Trophoblast cell (in vitro differentiated cells and primary cell): ENCODE data around the gene NAA16.

Source experiments
- DNase-seq, 2 donors: peaks; one replicate each; pipeline ENCODE4 v3.0.0-alpha.2; 2016
- H2AFZ ChIP-seq: 2 replicates; pipeline ENCODE4 v1.6.1; 2013; ENCODE audit warnings: low read length, moderate library complexity, mild to moderate bottlenecking; ENCODE audit not compliant: insufficient read depth, poor library complexity
- H2AK5ac ChIP-seq: 2 replicates; pipeline ENCODE4 v1.6.1; 2013; ENCODE audit warnings: mild to moderate bottlenecking, low read length
- H2BK120ac ChIP-seq: 2 replicates; pipeline ENCODE4 v1.6.1; 2013; ENCODE audit warnings: low read length, mild to moderate bottlenecking, moderate library complexity; ENCODE audit not compliant: insufficient read depth, poor library complexity
- H2BK12ac ChIP-seq: 2 replicates; pipeline ENCODE4 v1.6.1; 2013; ENCODE audit warnings: mild to moderate bottlenecking, low read length, moderate library complexity
- H2BK5ac ChIP-seq: 2 replicates; pipeline ENCODE4 v1.6.1; 2013; ENCODE audit warnings: low read length, low read depth, moderate library complexity, mild to moderate bottlenecking; ENCODE audit not compliant: poor library complexity
- H3K14ac ChIP-seq: 2 replicates; pipeline ENCODE4 v1.6.1; 2013; ENCODE audit warnings: mild to moderate bottlenecking, low read length
- H3K18ac ChIP-seq: 2 replicates; pipeline ENCODE4 v1.6.1; 2013; ENCODE audit warnings: mild to moderate bottlenecking, low read length
- H3K23ac ChIP-seq: 2 replicates; pipeline ENCODE4 v1.6.1; 2013; ENCODE audit warnings: low read length
- H3K27ac ChIP-seq: 2 replicates; pipeline ENCODE4 v1.5.1; 2013; ENCODE audit warnings: low read depth, mild to moderate bottlenecking, inconsistent platforms, low read length, moderate library complexity
- H3K27me3 ChIP-seq: 2 replicates; pipeline ENCODE4 v1.6.1; 2013; ENCODE audit warnings: inconsistent platforms, mild to moderate bottlenecking, low read length, moderate library complexity; ENCODE audit not compliant: insufficient read depth
- H3K36me3 ChIP-seq, 2 experiments: 1 replicate in 1 of 2; 2 replicates in 1 of 2; pipeline ENCODE4 v1.6.1; 2013; ENCODE audit warnings: low read length in 2 of 2, mild to moderate bottlenecking in 2 of 2, moderate library complexity in 1 of 2; ENCODE audit not compliant: insufficient read depth in 2 of 2, control insufficient read depth in 1 of 2
- H3K4ac ChIP-seq: 2 replicates; pipeline ENCODE4 v1.6.1; 2013; ENCODE audit warnings: low read depth, mild to moderate bottlenecking, low read length, moderate library complexity
- H3K4me1 ChIP-seq, 2 experiments: 1 replicate in 1 of 2; 2 replicates in 1 of 2; pipeline ENCODE4 v1.6.1; 2013; ENCODE audit warnings: low read length in 2 of 2, mild to moderate bottlenecking in 2 of 2, moderate library complexity in 1 of 2; ENCODE audit not compliant: insufficient read depth in 2 of 2, control insufficient read depth in 1 of 2
- H3K4me2 ChIP-seq: 2 replicates; pipeline ENCODE4 v1.6.1; 2013; ENCODE audit warnings: inconsistent platforms, mild to moderate bottlenecking, low read length, moderate library complexity
- H3K4me3 ChIP-seq: 2 replicates; pipeline ENCODE4 v1.5.1; 2013; ENCODE audit warnings: mild to moderate bottlenecking, low read depth, low read length, inconsistent platforms
- H3K79me1 ChIP-seq: one replicate; pipeline ENCODE4 v1.6.1; 2013; ENCODE audit warnings: low read length
- H3K79me2 ChIP-seq: 2 replicates; pipeline ENCODE4 v1.6.1; 2013; ENCODE audit warnings: low read length, mild to moderate bottlenecking; ENCODE audit not compliant: control insufficient read depth, insufficient read depth, poor library complexity
- H3K9ac ChIP-seq: 2 replicates; pipeline ENCODE4 v1.6.1; 2013; ENCODE audit warnings: mild to moderate bottlenecking, low read length
- H3K9me3 ChIP-seq: 2 replicates; pipeline ENCODE4 v1.6.1; 2013; ENCODE audit warnings: low read depth, mild to moderate bottlenecking, control low read depth, inconsistent platforms, low read length; ENCODE audit not compliant: insufficient read depth
- H4K12ac ChIP-seq: 2 replicates; pipeline ENCODE4 v1.6.1; 2013; ENCODE audit warnings: low read depth, mild to moderate bottlenecking, low read length, moderate library complexity
- H4K8ac ChIP-seq: 2 replicates; pipeline ENCODE4 v1.6.1; 2013; ENCODE audit warnings: low read depth, mild to moderate bottlenecking, low read length, moderate library complexity
- H4K91ac ChIP-seq: one replicate; pipeline ENCODE4 v1.6.1; 2013; ENCODE audit warnings: low read depth, mild to moderate bottlenecking, low read length, moderate library complexity
- WGBS: extraction: QIAGEN DNeasy Blood & Tissue Kit; methylation state at CpG from one replicate; pipeline ENCODE4 v1.1.7; 2013; ENCODE audit warnings: missing lambda C conversion rate; ENCODE audit not compliant: insufficient read length, insufficient coverage; ENCODE audit errors: extremely low coverage; 5-methylcytosine and 5-hydroxymethylcytosine counted together

The NAA16 gene

GRCh38 chr13:41402691-41403511 is 91.8 kb downstream of the NAA16 start:
- Histone ChIP-seq H3K4me1 (peaks cover 3 to 4% of the 10 kb centered on the region in 2 experiments), H3K79me1 (peaks cover 7% of the 10 kb centered on the region), H3K4me3 (no peak overlapping the region), H3K18ac (peak overlapping the region; percentile 79), H3K4me2 (no peak overlapping the region), H3K9me3 (no peaks in the 10 kb centered on the region), H4K12ac (no peak overlapping the region), H4K91ac (peak overlapping the region; percentile 67), H3K27ac (peak overlapping the region; percentile 67), H2BK120ac (peak overlapping the region; percentile 48), H3K14ac (peak overlapping the region; percentile 61), H3K23ac (no peak overlapping the region), H3K36me3 (no peaks in the 10 kb centered on the region), H2BK12ac (peak overlapping the region; percentile 39), H3K27me3 (no peaks in the 10 kb centered on the region), H2AK5ac (peak overlapping the region; percentile 11), H2AFZ (no peak overlapping the region), H4K8ac (peak overlapping the region; percentile 92), H3K79me2 (peaks cover 2% of the 10 kb centered on the region), H3K9ac (no peak overlapping the region), H2BK5ac (peak overlapping the region; percentile 62), H3K4ac (peak overlapping the region; percentile 10)
- no CpG with 5 or more reads among the region's 14 CpGs for WGBS
- DNase-seq = no peak

DNA sequence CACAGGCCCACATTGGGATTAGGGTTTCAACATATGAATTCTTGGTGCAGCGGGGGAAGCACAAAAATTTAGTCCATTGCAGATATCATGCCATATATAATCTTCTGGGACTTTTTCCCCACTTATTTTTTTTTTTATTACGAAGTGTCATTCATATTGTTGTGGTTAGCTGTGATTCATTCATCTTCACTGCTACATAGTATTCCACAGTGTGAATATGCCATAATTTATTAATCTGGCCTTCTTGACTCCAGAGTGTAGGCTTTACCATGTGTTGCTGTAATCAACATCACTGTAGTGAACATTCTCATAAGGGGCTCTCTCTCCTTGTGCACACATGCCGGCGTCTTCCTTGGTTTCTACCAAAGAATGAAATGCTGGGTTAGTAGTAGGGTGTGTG is 92.9 kb downstream of the NAA16 start:
- Histone ChIP-seq H2BK120ac (no peak overlapping the region), H3K23ac (no peak overlapping the region), H3K9me3 (no peaks in the 10 kb centered on the region), H4K12ac (no peak overlapping the region), H2BK5ac (no peak overlapping the region), H3K9ac (no peak overlapping the region), H2AFZ (no peak overlapping the region), H4K8ac (no peak overlapping the region), H3K14ac (no peak overlapping the region), H2BK12ac (no peak overlapping the region), H2AK5ac (no peak overlapping the region), H3K79me2 (peaks cover 2% of the 10 kb centered on the region), H3K36me3 (no peaks in the 10 kb centered on the region), H3K27ac (no peak overlapping the region), H3K79me1 (peaks cover 7% of the 10 kb centered on the region), H3K4ac (no peak overlapping the region), H3K27me3 (no peaks in the 10 kb centered on the region), H4K91ac (no peak overlapping the region), H3K4me1 (peaks cover 3 to 4% of the 10 kb centered on the region in 2 experiments), H3K18ac (no peak overlapping the region), H3K4me3 (no peak overlapping the region), H3K4me2 (no peak overlapping the region)
- WGBS = no CpG with 5 or more reads among the region's 4 CpGs
- DNase-seq = peak; percentile 3 to 29

GRCh38 chr13:41405367-41405766 is 94.3 kb downstream of the NAA16 start:
- DNase-seq = no peak
- no peaks in the 10 kb centered on the region for H3K27me3 ChIP-seq
- H3K23ac ChIP-seq = no peak overlapping the region
- WGBS = no CpG with 5 or more reads among the region's 2 CpGs
- H3K14ac ChIP-seq = no peak overlapping the region
- H3K4me1 ChIP-seq = peaks cover 3 to 4% of the 10 kb centered on the region in 2 experiments
- no peak overlapping the region for H3K4ac ChIP-seq
- H2AFZ ChIP-seq = no peak overlapping the region
- no peak overlapping the region for H3K18ac ChIP-seq
- H3K4me2 ChIP-seq = no peak overlapping the region
- no peak overlapping the region for H2BK12ac ChIP-seq
- no peak overlapping the region for H2AK5ac ChIP-seq
- H3K79me1 ChIP-seq = peaks cover 7% of the 10 kb centered on the region
- no peaks in the 10 kb centered on the region for H3K9me3 ChIP-seq
- H2BK5ac ChIP-seq = no peak overlapping the region
- H3K27ac ChIP-seq = no peak overlapping the region
- no peaks in the 10 kb centered on the region for H3K36me3 ChIP-seq
- H2BK120ac ChIP-seq = no peak overlapping the region
- H4K12ac ChIP-seq = no peak overlapping the region
- H3K4me3 ChIP-seq = no peak overlapping the region
- no peak overlapping the region for H4K8ac ChIP-seq
- no peak overlapping the region for H3K9ac ChIP-seq
- H3K79me2 ChIP-seq = peaks cover 2% of the 10 kb centered on the region
- no peak overlapping the region for H4K91ac ChIP-seq

- H4K91ac ChIP-seq = no peak overlapping the region
- H3K4me1 ChIP-seq = peaks cover 3 to 4% of the 10 kb centered on the region in 2 experiments
- H2BK5ac ChIP-seq = no peak overlapping the region
- H3K36me3 ChIP-seq = no peaks in the 10 kb centered on the region
- H3K14ac ChIP-seq = no peak overlapping the region
- no peak overlapping the region for H4K8ac ChIP-seq
- no peaks in the 10 kb centered on the region for H3K9me3 ChIP-seq
- H3K27me3 ChIP-seq = no peaks in the 10 kb centered on the region
- no peak overlapping the region for H3K9ac ChIP-seq
- peaks cover 2% of the 10 kb centered on the region for H3K79me2 ChIP-seq
- no peak overlapping the region for H2AK5ac ChIP-seq
- peaks cover 7% of the 10 kb centered on the region for H3K79me1 ChIP-seq
- no peak overlapping the region for H3K4ac ChIP-seq
- no peak overlapping the region for H3K4me2 ChIP-seq
- no peak overlapping the region for H2BK12ac ChIP-seq
- H3K27ac ChIP-seq = no peak overlapping the region
- H4K12ac ChIP-seq = no peak overlapping the region
- H2BK120ac ChIP-seq = no peak overlapping the region
- no peak overlapping the region for H2AFZ ChIP-seq
- H3K18ac ChIP-seq = no peak overlapping the region
- H3K4me3 ChIP-seq = no peak overlapping the region
- WGBS = no CpG with 5 or more reads among the region's 3 CpGs
- no peak for DNase-seq
- no peak overlapping the region for H3K23ac ChIP-seq
Observed at GRCh38 chr13:41407380-41407779, 96.3 kb downstream of the NAA16 start.
